Astrocyte (in vitro differentiated cells and primary cell): ENCODE measurements around the gene SLC5A4.
"Not testable (repeated sequence)": the region's sequence is repeated elsewhere in the genome, so short reads cannot be mapped to it uniquely, and the experiment has no call there.

Experiments used
- CTCF ChIP-seq: IDR thresholded peaks from 2 replicates; pipeline ENCODE4 v1.5.1; 2011; ENCODE audit warnings: low read depth, mild to moderate bottlenecking, inconsistent platforms, low read length, moderate library complexity; ENCODE audit not compliant: insufficient read depth
- EZH2 ChIP-seq: IDR thresholded peaks from 2 replicates; pipeline ENCODE4 v1.6.1; 2012; ENCODE audit warnings: mild to moderate bottlenecking, low read length, inconsistent platforms; ENCODE audit not compliant: insufficient read depth

- not testable (repeated sequence) for TF ChIP-seq CTCF, EZH2
Measured at GRCh38 chr22:32191021-32191420, 64.1 kb downstream of the SLC5A4 start.
